K562 (cell line): Measurements from ENCODE around the gene TARS3. TPM values are rescaled to one million over a fixed set of nuclear protein-coding genes. Genes with fewer than 3 reads are reported as not detected.

Source experiments
- ATAC-seq: fragments of 200-7000 bp; cut with Tn5 transposase; 3 replicates; pipeline ENCODE4 v1.9.1; 2020; ENCODE audit warnings: moderate library complexity
- Bru-seq: library from RNA; stranded (reverse); fragments of 400-500 nt; gene quantifications from one replicate; lab custom pipeline; 2021; lab: Mats Ljungman, UMichigan
- BruChase-seq, 2 experiments: library from RNA; stranded (reverse); fragments of 400-500 nt; gene quantifications; one replicate each; lab custom pipeline; 2021; lab: Mats Ljungman, UMichigan
- BruUV-seq: library from RNA; stranded (reverse); fragments of 400-500 nt; replicated peaks from 2 replicates; lab custom pipeline; 2021; lab: Mats Ljungman, UMichigan
- CTCF ChIA-PET: fragments of 300-600 bp; formaldehyde crosslinking; extraction: SDS; loops from one replicate; lab custom pipeline; 2021; ENCODE audit warnings: low intra/inter-chr PET ratio; lab: Yijun Ruan, JAX
- POLR2A ChIA-PET: fragments of 300-600, 350-650 bp; sonication (Branson Sonifier 250); formaldehyde crosslinking; extraction: SDS; loops from one replicate; lab custom pipeline; 2021; ENCODE audit warnings: antibody characterized with exemption, inconsistent platforms; lab: Yijun Ruan, JAX
- DNase-seq, 4 experiments: peaks; one replicate each; pipeline versions ENCODE4 v3.0.0 to v3.0.0-alpha.2; 2011 to 2018; ENCODE audit warnings: low spot score in 3 of 4, mixed read lengths in 3 of 4; ENCODE audit errors: extremely low read depth in 1 of 4
- FAIRE-seq: peaks from 2 replicates; lab custom pipeline; 2011; peaks lifted over from hg19 to GRCh38; lab: Jason Lieb, UNC
- H2AFZ ChIP-seq: 2 replicates; pipeline ENCODE4 v1.6.0; 2011; ENCODE audit warnings: low read depth, low read length, control low read depth, inconsistent platforms
- H3K27ac ChIP-seq: fragments of 200-600 bp; 3 replicates; pipeline ENCODE4 v1.8.0; 2011; ENCODE audit warnings: low read depth, mild to moderate bottlenecking, control low read depth, inconsistent platforms, low read length, moderate library complexity, mixed read lengths; ENCODE audit errors: extremely low read depth
- H3K27me3 ChIP-seq, 2 experiments: fragments of 300-600 bp in 1 of 2; 2 replicates in 1 of 2; 3 replicates in 1 of 2; pipeline versions ENCODE4 v1.6.0 to v1.8.0; 2011; ENCODE audit warnings: inconsistent platforms in 2 of 2, low read length in 2 of 2, mild to moderate bottlenecking in 1 of 2, mixed read lengths in 1 of 2, moderate library complexity in 1 of 2; ENCODE audit not compliant: control insufficient read depth in 2 of 2, insufficient read depth in 2 of 2
- H3K36me3 ChIP-seq: fragments of 300-600 bp; 3 replicates; pipeline ENCODE4 v1.8.0; 2011; ENCODE audit warnings: mild to moderate bottlenecking, low read length, inconsistent platforms; ENCODE audit not compliant: control insufficient read depth, insufficient read depth
- H3K4me1 ChIP-seq, 2 experiments: fragments of 200-600 bp in 1 of 2; replicated peaks in 1 of 2; 2 replicates in 1 of 2; 3 replicates in 1 of 2; pipeline versions ENCODE4 v1.5.1 to v1.8.0; 2011; ENCODE audit warnings: inconsistent platforms in 2 of 2, low read length in 2 of 2, mild to moderate bottlenecking in 1 of 2, mixed read lengths in 1 of 2, moderate library complexity in 1 of 2; ENCODE audit not compliant: control insufficient read depth in 2 of 2, insufficient read depth in 2 of 2
- H3K4me2 ChIP-seq: 2 replicates; pipeline ENCODE4 v1.6.1; 2011; ENCODE audit warnings: low read length, control low read depth, inconsistent platforms, mixed read lengths; ENCODE audit not compliant: insufficient read depth
- H3K4me3 ChIP-seq: fragments of 200-600 bp; sonication (generic), shearing (Covaris generic); 2 replicates; pipeline ENCODE4 v1.5.1; 2016; ENCODE audit warnings: control low read depth, inconsistent platforms
- H3K79me2 ChIP-seq: fragments of 200-600 bp; 3 replicates; pipeline ENCODE4 v1.8.0; 2011; ENCODE audit warnings: low read length, inconsistent platforms; ENCODE audit not compliant: control insufficient read depth, insufficient read depth
- H3K9ac ChIP-seq, 2 experiments: 2 replicates each; pipeline versions ENCODE4 v1.6.0 to v1.6.1; 2011; ENCODE audit warnings: low read depth in 2 of 2, low read length in 2 of 2, control low read depth in 1 of 2, inconsistent platforms in 1 of 2, mild to moderate bottlenecking in 1 of 2, mixed read lengths in 1 of 2; ENCODE audit not compliant: insufficient read depth in 1 of 2
- H3K9me1 ChIP-seq: one replicate; pipeline ENCODE4 v1.6.0; 2011; ENCODE audit warnings: inconsistent platforms, mild to moderate bottlenecking, low read length, moderate library complexity; ENCODE audit not compliant: control insufficient read depth, insufficient read depth
- H3K9me3 ChIP-seq: replicated peaks from 2 replicates; pipeline ENCODE4 v1.5.1; 2011; ENCODE audit warnings: low read depth, low read length, inconsistent platforms; ENCODE audit not compliant: control insufficient read depth, insufficient read depth
- H4K20me1 ChIP-seq: replicated peaks from 2 replicates; pipeline ENCODE4 v1.6.1; 2011; ENCODE audit warnings: low read length, inconsistent platforms, mixed read lengths; ENCODE audit not compliant: control insufficient read depth, insufficient read depth
- CEBPB ChIP-seq: fragments of 450-650 bp; IDR thresholded peaks from 2 replicates; pipeline ENCODE4 v1.6.1; 2016; ENCODE audit warnings: missing genetic modification characterization, missing compliant biosample characterization
- FOXA3 ChIP-seq, 2 experiments: fragments of 450-650 bp in 1 of 2; sonication (generic) in 1 of 2; formaldehyde crosslinking; IDR thresholded peaks in 1 of 2; conservative IDR thresholded peaks in 1 of 2; 2 replicates each; pipeline versions ENCODE4 v1.4.0 to v1.8.0; 2020 to 2022; ENCODE audit warnings: mild to moderate bottlenecking in 2 of 2, missing genetic modification reagents in 1 of 2
- PHTF2 ChIP-seq: fragments of 250-450 bp; sonication (Bioruptor Pico); IDR thresholded peaks from 2 replicates; pipeline ENCODE4 v1.5.0; 2021; ENCODE audit warnings: mild to moderate bottlenecking
- ZNF445 ChIP-seq: fragments of 250-450 bp; sonication (Bioruptor Pico); IDR thresholded peaks from 2 replicates; pipeline ENCODE4 v1.4.0; 2020; ENCODE audit warnings: low read depth, mild to moderate bottlenecking, moderate library complexity
- WGBS: fragments of 100-300 bp; shearing (Covaris generic); methylation state at CpG from one replicate; pipeline ENCODE4 v1.1.6; 2016; ENCODE audit warnings: low coverage, mixed read lengths; ENCODE audit not compliant: insufficient coverage; ENCODE audit errors: missing lambda C conversion rate; 5-methylcytosine and 5-hydroxymethylcytosine counted together
- in situ Hi-C: fragments of 300-500 bp; cut with MboI; formaldehyde crosslinking; loops from 4 replicates; pipeline ENCODE4 v1.15.0; 2018; ENCODE audit warnings: inconsistent platforms, mixed read lengths
- intact Hi-C: fragments of 100-400 bp; cut with micrococcal nuclease; formaldehyde crosslinking; loops from 2 replicates; pipeline ENCODE4 v1.14.2; 2022
- long read RNA-seq, 3 experiments: library from polyadenylated mRNA in 2 of 3; library from RNA in 1 of 3; unstranded in 2 of 3; stranded (forward) in 1 of 3; transcript quantifications; one replicate each; pipeline ENCODE4 v2.0.0, GENCODE V29; 2019 to 2022
- polyA minus RNA-seq, 3 experiments: library from RNA; depleted of rRNA, polyadenylated mRNA; stranded (reverse); fragments of >200 nt; gene quantifications; 2 replicates each; pipeline ENCODE4 v1.2.3, GENCODE V29; 2011
- polyA plus RNA-seq, 8 experiments: library from polyadenylated mRNA; depleted of rRNA in 4 of 8; stranded (reverse) in 5 of 8; unstranded in 3 of 8; fragments of >200 nt; fragmentation: Nextera tagmentation in 2 of 8; fragmentation: Illumina TruSeq in 1 of 8; extraction: Ambion mirVana in 2 of 8; extraction: Trizol in 1 of 8; gene quantifications; 2 replicates each; pipeline versions ENCODE4 v1.2.1 to v1.2.3, GENCODE V29; 2011 to 2014; ENCODE audit warnings: inconsistent platforms in 1 of 8, missing spikeins in 1 of 8
- total RNA-seq, 7 experiments: library from RNA; depleted of rRNA in 6 of 7; stranded (reverse); fragments of >200 nt in 6 of 7; fragmentation: Illumina TruSeq in 2 of 7; extraction: Trizol in 2 of 7; gene quantifications; 2 replicates each; pipeline versions ENCODE4 v1.2.1 to v1.2.3, GENCODE V29; 2011 to 2021; ENCODE audit warnings: low replicate concordance in 1 of 7
- TF ChIP-seq, protein P1 (sequence below): fragments of 250-450 bp; sonication (Bioruptor Pico); IDR thresholded peaks from 2 replicates; pipeline ENCODE4 v1.5.0; 2021; ENCODE audit warnings: mild to moderate bottlenecking, borderline replicate concordance
- TF ChIP-seq, protein P2 (sequence below): fragments of 250-450 bp; sonication (Bioruptor Pico); IDR thresholded peaks from 2 replicates; pipeline ENCODE4 v1.4.0; 2020

Gene TARS3
- 10.9 and 23.9 TPM in 2 replicates for total RNA-seq (2011; cell fraction: chromatin; rRNA removed; ENCODE audit: low replicate concordance)
- total RNA-seq (2011; cell fraction: nucleolus; rRNA removed): 7.0 and 8.3 TPM in 2 replicates
- 10.9 and 14.0 TPM in 2 replicates for total RNA-seq (2011; cell fraction: nucleoplasm; rRNA removed)
- total RNA-seq (2014; rRNA removed) (12.1 and 13.3 TPM in 2 replicates), total RNA-seq (2014; rRNA removed; fragmentation: Illumina TruSeq; extraction: Trizol) (13.2 and 14.5 TPM in 2 replicates), total RNA-seq (2015; rRNA removed; fragmentation: Illumina TruSeq; extraction: Trizol) (14.3 and 14.7 TPM in 2 replicates), total RNA-seq (2021) (8.6 and 8.7 TPM in 2 replicates), polyA plus RNA-seq (2011; rRNA removed) (5.1 and 5.8 TPM in 2 replicates), polyA plus RNA-seq (2014; fragmentation: Illumina TruSeq; extraction: Trizol) (8.1 and 9.8 TPM in 2 replicates), polyA plus RNA-seq (2014; fragmentation: Nextera tagmentation; extraction: Ambion mirVana) (1 to 10 TPM; 2.1 to 3.0 TPM), polyA plus RNA-seq (2014; rRNA removed) (10.0 and 10.9 TPM in 2 replicates), polyA minus RNA-seq (2011; rRNA and poly(A)+ RNA removed) (9.8 and 11.1 TPM in 2 replicates), Bru-seq, nascent RNA (percentile 64 among the genes with signal in this experiment), BruChase-seq, experiment 1, labeled RNA remaining after a 2-hour chase (percentile 66 among the genes with signal in this experiment), BruChase-seq, experiment 2, labeled RNA remaining after a 6-hour chase (percentile 65 among the genes with signal in this experiment)
- polyA plus RNA-seq (2011; cell fraction: cytosol; rRNA removed): 1.7 and 2.2 TPM in 2 replicates
- 6.0 and 7.4 TPM in 2 replicates for polyA plus RNA-seq (2011; cell fraction: nucleus; rRNA removed)
- 6.1 and 6.9 TPM in 2 replicates for polyA plus RNA-seq (2012)
- polyA minus RNA-seq (2011; cell fraction: cytosol; rRNA and poly(A)+ RNA removed): 6.9 and 7.2 TPM in 2 replicates
- 9.4 and 12.6 TPM in 2 replicates for polyA minus RNA-seq (2011; cell fraction: nucleus; rRNA and poly(A)+ RNA removed)
- long read RNA-seq, experiment 1, transcript TARSL2-201 (19 exons, 3,610 nt): major isoform, 33 of 55 reads
- long read RNA-seq, experiment 1, partial matches to known transcripts: 12 of 55 reads
- long read RNA-seq, experiment 1, other reads (novel, unspliced or antisense): 10 of 55 reads
- long read RNA-seq, experiment 2, partial matches to known transcripts: 4 of 12 reads
- long read RNA-seq, experiment 2, other reads (novel, unspliced or antisense): 6 of 12 reads
- long read RNA-seq, experiment 3, transcript TARSL2-201 (19 exons, 3,610 nt): major isoform, 7 of 17 reads
- long read RNA-seq, experiment 3, partial matches to known transcripts: 9 of 17 reads
- long read RNA-seq, experiment 3, other reads (novel, unspliced or antisense): 1 of 17 reads

DNA sequence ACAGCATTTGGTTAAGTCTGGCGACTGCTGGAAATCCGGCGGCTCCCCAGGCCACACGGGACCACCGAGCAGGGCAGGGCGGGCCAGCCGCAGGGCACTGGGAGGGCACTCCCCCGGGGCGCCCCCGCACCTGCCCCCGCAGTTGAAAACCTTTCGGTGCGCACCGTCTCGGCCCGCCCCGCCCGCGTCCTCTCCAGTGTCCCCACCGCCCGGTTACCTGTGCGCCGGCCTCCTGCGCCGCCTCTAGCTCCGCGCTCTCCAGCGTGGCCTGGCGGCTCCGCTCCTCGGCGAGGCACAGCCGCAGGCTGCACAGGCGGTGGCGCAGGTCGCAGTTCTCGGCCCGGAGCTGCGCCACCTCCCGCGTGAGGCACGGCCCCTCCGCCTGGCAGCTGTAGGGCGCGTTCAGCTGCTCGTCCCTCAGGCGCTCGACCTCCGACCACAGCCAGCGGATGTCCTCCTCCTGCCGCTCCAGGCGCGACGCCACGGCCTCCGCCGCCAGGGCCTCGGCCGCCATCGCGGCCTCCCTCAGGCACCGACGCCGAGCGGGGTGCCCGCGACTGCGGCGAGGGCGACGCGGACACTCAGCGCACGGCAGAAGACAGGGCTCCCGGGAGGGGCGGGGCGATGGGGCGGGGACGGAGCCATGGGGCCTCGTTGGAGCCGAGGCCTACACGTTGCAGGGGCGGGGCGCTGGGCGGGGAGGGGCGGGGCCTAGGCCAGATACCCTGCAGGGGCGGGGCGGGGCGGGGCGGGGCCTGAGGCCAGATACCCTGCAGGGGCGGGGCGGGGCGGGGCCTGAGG lies at the start of gene TARS3:
TSS of gene TARS3 (minus strand) at position 600 of the 801 bp plus-strand sequence. CDS start at position 514, 86 bp downstream.
- Histone ChIP-seq H3K36me3 (peaks cover 31% of the 10 kb centered on the region; the same call in 2 of the 3 replicates), H2AFZ (peak within 1 kb of the TSS; percentile 97), H4K20me1 (no peaks in the 10 kb centered on the region), H3K27ac (peak within 1 kb of the TSS; percentile 76), H3K9ac (peak within 1 kb of the TSS; percentile 69 to 98), H3K4me3 (peak within 1 kb of the TSS; percentile 53), H3K9me1 (no peaks in the 10 kb centered on the region), H3K79me2 (peaks cover 11% of the 10 kb centered on the region; the same call in 2 of the 3 replicates), H3K4me1 (peaks cover 6 to 13% of the 10 kb centered on the region in 2 experiments; a peak in 3 of 5 replicates), H3K27me3 (no peaks in the 10 kb centered on the region), H3K9me3 (no peaks in the 10 kb centered on the region), H3K4me2 (peak within 1 kb of the TSS; percentile 82)
- peak; percentile 98 for ATAC-seq
- BruUV-seq: no TSS peak
- no peak for FAIRE-seq
- intact Hi-C loops: no loop called here
- ChIA-PET CTCF (no interaction called here), POLR2A (interaction anchor here (0.7 to 1.9 kb wide), 7 partner anchors 8 to 82 kb away, joined by 3 to 5 read pairs (median 4); no protein-coding TSS in a partner anchor)
- peak; percentile 96 to 97 (median 96) for DNase-seq
- in situ Hi-C loops: no loop called here
- WGBS: 0% methylated on average over 54 of the region's 93 CpGs
- TF ChIP-seq PHTF2 (CRISPR knock-in tag): no peak
- TF ChIP-seq FOXA3 (CRISPR knock-in tag; conservative IDR thresholded peaks at IDR 0.05 in 1 of 2, IDR thresholded peaks at IDR 0.05 in 1 of 2): peak in 1 of 2 experiments; percentile 74; a peak in 2 of 4 replicates
- TF ChIP-seq, protein P1, sequence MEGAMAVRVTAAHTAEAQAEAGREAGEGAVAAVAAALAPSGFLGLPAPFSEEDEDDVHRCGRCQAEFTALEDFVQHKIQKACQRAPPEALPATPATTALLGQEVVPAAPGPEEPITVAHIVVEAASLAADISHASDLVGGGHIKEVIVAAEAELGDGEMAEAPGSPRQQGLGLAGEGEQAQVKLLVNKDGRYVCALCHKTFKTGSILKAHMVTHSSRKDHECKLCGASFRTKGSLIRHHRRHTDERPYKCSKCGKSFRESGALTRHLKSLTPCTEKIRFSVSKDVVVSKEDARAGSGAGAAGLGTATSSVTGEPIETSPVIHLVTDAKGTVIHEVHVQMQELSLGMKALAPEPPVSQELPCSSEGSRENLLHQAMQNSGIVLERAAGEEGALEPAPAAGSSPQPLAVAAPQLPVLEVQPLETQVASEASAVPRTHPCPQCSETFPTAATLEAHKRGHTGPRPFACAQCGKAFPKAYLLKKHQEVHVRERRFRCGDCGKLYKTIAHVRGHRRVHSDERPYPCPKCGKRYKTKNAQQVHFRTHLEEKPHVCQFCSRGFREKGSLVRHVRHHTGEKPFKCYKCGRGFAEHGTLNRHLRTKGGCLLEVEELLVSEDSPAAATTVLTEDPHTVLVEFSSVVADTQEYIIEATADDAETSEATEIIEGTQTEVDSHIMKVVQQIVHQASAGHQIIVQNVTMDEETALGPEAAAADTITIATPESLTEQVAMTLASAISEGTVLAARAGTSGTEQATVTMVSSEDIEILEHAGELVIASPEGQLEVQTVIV (CRISPR knock-in tag): no peak
- no peak for TF ChIP-seq ZNF445 (CRISPR knock-in tag)
- TF ChIP-seq, protein P2, sequence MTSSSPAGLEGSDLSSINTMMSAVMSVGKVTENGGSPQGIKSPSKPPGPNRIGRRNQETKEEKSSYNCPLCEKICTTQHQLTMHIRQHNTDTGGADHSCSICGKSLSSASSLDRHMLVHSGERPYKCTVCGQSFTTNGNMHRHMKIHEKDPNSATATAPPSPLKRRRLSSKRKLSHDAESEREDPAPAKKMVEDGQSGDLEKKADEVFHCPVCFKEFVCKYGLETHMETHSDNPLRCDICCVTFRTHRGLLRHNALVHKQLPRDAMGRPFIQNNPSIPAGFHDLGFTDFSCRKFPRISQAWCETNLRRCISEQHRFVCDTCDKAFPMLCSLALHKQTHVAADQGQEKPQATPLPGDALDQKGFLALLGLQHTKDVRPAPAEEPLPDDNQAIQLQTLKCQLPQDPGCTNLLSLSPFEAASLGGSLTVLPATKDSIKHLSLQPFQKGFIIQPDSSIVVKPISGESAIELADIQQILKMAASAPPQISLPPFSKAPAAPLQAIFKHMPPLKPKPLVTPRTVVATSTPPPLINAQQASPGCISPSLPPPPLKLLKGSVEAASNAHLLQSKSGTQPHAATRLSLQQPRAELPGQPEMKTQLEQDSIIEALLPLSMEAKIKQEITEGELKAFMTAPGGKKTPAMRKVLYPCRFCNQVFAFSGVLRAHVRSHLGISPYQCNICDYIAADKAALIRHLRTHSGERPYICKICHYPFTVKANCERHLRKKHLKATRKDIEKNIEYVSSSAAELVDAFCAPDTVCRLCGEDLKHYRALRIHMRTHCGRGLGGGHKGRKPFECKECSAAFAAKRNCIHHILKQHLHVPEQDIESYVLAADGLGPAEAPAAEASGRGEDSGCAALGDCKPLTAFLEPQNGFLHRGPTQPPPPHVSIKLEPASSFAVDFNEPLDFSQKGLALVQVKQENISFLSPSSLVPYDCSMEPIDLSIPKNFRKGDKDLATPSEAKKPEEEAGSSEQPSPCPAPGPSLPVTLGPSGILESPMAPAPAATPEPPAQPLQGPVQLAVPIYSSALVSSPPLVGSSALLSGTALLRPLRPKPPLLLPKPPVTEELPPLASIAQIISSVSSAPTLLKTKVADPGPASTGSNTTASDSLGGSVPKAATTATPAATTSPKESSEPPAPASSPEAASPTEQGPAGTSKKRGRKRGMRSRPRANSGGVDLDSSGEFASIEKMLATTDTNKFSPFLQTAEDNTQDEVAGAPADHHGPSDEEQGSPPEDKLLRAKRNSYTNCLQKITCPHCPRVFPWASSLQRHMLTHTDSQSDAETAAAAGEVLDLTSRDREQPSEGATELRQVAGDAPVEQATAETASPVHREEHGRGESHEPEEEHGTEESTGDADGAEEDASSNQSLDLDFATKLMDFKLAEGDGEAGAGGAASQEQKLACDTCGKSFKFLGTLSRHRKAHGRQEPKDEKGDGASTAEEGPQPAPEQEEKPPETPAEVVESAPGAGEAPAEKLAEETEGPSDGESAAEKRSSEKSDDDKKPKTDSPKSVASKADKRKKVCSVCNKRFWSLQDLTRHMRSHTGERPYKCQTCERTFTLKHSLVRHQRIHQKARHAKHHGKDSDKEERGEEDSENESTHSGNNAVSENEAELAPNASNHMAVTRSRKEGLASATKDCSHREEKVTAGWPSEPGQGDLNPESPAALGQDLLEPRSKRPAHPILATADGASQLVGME: 0 out of 2 replicates have a peak, but pooled peaks have one; percentile 15
- TF ChIP-seq CEBPB (tag): no peak
